GM21367 (cell line): ENCODE results near the gene DPH2.

Experiments used
- ATAC-seq: cut with Tn5 transposase; IDR thresholded peaks from one replicate; pipeline ENCODE4 v1.9.1; 2021; ENCODE audit not compliant: unreplicated experiment

Gene DPH2

DNA sequence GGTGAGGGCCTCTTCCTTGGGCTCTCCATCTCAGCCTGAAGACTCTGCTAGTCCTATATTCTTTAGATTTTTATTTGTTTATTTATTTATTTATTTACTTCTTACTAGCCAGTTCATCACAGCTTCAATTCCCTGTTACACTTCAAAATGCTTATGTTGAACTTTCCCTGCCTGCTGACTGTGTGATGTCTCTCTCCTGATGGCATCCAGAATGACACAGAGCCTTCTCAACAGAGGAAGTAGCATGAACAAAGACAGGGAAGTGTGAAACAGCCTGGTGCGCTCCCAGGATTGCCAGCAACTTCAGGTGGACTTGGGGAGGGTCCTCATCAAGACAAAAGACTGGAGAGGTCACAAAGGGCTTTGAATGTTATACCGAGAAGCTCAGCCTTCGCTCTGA is 27.4 kb upstream of the DPH2 start:
- ATAC-seq, result no peak

DNA sequence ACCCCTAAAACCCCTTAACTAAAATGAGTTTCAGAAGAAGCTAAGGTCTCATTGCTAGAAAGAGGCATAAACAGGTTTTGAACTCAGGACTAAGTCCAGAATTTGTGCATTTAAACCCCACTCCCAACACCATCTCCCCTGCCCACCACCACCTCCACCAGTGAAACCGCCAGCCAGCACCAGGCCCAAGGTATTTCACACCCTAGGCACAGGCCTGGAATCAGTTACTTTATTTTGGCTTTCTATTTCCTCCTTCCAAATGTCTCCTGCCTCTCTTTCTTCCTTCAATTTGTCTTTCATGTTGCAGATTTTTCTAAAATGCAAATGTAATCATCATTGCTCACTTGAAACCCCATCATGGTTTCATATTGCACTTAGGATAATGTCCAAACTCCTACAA is 24.9 kb upstream of the DPH2 start:
- ATAC-seq, result no peak

DNA sequence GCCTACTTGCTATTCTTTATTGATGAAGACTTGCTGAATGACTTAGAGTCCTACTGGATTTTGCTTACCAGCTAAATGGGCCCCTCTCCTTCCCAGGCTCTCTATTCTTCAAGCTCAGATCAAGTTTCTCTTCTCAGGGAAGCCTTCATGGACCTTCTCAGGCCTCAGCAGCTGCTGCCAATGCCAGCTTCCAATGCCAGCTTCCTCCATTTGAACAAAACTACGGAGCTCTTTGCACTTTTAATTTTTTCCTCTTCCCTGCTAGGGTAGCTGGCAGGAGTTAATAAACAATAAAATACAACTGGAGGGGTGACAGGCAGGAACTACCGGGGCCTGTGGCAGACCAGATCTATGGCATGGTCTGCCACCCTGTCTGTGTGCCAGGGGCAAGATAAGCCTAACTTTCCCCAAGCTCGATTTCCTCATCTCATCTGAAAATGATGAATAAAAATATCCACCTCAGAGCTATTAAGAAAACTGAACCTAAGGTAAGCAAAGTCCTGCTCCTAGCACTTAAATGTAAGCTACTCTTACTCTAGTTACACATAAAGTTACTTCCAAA is 24.1 kb upstream of the DPH2 start:
- ATAC-seq, result no peak

DNA sequence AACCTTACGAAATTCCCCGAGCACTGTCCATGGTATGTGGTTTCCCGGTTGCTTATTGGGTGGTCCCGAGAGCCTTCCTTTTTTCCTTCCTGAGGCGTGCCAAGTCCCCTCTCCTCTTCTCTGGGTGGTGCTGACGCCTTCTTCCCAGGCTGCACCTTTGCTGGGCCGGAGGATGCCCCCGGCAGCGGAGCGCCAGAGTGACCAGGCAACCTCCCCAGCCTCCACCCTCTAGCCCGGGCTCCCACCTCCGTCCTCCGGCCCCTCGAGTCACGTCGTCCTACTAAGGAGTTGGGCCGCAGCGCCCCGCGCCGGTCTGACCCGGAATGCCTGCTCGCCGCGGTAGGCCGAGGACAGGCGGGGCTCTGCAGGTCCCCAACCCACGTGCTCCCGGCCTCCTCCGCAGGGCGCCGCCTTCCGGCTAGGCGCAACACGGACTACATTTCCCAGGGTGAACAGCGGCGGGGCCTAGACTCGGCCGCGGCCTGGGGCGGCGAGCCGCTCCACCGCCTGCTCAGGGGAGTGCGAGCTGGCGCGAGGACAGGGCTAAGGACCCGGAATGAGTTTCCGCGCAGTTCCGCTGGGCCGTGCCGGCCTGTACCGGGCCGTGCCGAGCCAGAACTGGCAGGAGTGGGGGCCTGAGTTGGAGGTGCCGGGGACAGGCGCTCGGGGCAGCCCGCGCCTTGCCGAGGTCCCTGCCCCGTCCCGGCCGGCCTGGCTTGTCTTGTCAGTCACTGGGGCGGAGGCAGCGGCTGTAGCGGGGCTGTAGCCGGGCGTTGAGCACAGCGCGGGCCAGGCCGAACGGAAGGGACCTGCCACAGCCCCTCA is 23.4 kb upstream of the DPH2 start, which contains the start of gene IPO13:
Gene IPO13, plus strand, starts transcription at position 715 of the 825 bp plus-strand sequence. CDS start 651 bp downstream, outside the sequence.
- ATAC-seq, result peak; percentile 83

DNA sequence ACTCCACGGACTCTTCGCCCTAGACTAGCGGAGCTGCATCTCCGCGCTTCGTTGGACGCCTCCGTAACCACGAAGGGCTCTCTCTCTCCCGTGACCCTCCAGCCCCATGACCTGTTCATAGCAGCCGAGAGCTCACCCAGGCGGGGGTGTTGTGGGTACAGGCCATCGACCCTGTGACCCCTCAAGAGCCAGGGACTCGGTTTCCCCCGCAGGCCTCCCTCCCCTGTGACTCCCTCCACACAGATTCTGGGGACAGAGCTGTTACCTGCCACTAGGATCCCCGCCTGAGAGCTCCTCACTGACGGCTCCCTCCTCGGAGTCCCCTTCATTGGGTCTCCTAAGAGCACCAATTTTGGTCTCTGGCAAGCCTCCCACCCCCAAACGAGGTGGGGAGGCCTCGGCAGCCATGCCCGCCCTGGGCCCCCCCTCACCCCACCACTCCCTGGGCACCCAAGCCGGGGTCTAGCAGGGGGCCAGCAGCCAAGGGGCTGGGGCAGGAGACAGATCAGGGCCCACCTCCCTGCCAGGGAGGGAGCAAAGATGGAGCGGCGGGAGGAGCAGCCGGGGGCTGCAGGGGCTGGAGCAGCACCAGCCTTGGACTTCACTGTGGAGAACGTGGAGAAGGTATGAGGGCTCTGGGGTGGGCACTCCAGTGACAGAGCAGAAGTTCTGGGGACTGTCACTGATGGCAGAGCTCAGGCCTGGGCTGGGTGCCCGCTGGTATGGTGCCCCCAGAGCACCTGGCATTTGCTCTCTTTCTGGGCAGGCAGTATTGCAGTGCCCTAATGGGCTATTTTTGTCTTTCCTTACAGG is 22.5 kb upstream of the DPH2 start:
- ATAC-seq, result no peak

DNA sequence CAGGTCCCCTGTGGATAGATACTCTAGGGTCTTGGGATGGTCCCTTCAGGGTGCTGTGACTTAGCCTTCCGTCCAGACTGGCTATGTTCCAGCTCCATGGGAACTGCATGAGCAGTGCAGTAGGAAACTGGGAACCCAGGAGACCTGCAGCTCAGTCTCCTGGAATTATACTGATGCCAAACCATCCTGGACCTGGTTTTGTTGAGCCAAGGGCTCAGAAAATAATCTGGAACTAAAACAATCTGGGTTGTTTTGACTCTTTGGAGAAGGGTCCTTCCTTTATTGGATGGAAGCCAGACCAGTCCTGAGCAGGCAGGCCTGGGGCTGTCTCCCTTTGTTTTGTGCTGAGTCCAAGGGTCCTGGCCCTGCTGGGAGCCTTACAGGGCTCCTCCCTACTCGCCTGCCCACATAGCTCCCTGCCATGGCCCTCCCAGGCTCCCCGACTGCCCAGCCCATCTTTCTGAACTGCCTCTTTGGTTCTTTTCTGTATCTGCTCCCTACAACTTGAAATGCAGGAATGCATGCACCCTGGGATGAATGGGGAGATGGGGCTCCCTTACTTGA is 21.9 kb upstream of the DPH2 start:
- ATAC-seq, result no peak

DNA sequence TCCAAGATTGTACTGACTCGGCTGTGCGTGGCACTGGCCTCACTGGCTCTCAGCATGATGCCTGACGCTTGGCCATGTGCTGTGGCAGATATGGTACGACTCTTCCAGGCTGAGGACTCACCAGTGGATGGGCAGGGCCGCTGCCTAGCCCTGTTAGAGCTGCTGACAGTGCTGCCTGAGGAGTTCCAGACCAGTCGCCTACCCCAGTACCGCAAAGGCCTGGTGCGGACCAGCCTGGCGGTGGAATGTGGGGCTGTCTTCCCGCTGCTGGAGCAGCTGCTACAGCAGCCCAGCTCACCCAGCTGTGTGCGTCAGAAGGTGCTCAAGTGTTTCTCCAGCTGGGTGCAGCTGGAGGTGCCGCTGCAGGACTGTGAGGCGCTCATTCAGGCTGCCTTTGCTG is 20.1 kb upstream of the DPH2 start:
- no peak for ATAC-seq

DNA sequence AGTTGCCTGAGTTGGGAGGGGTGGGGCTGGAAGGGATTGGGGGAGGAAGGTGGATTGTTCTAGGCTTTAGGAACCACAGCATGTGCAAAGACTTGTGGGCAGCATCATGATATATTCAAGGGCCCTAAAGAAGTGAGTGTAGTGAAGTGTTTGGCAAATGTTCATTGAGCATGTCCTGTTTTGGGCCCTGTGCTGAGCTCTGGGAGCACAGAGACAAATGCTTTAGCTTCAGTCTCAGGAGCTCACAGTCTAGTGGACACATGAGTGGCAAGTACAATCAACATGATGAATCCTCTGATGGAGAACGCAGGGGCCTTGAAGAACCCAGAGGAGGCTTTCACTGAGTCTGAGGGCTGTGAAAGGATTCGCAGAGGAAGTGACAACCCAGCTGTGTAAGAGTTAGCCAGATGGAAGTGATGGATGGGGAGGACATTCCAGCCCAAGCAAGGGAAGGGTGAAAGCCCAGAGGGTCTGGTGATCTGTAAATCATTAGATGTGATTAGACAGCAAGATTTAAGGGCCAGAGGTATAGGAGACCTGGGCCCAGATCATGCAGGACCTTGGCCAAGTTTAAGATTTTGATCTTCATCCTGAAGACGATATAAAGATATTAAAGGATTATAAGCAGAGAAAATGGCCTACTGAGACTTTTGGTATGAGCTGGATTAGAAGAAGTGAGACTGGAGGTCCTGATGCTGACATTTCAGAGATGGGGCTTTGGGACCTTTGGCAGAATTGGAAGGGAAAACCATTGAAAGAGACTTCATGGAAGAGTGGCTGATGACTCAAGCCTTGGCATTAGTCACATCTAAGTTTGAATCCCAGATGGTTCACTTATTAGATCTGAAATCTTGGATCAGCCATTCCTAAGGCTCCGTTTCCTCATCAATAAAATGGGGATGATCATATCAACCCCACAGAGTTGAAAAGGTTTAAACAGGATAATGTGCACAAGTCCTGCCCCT is 18.5 kb upstream of the DPH2 start:
- ATAC-seq, result no peak

DNA sequence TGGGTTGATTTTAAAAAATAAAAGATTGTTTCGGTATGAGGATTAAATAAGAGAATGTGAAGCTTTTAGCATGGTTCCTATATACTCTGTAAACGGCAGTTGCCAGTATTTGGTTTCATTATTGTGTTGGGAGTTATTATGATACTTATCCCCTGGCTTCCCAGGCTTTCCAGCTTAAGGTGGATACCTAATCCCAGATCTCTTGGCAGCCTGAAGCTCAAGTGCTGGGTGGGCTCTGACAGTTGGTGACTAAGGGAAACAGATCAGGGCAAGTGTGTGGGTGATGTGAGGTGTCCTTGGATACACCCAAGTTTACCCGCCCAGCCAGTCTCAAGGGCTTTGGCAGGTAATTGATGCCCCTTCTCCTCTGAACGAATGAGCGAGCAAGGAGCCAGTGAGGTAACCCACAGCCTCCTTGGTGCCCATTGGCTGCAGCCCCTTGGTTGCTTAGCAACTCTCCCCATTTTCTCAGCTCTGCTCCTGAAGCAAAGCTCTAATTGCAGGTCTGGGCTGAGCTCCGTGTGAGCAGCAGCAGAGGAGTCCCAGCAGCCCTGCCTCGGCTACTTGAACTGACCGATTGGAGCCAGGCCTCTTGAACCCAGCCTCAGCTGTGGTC is 17.0 kb upstream of the DPH2 start:
- ATAC-seq, result no peak

DNA sequence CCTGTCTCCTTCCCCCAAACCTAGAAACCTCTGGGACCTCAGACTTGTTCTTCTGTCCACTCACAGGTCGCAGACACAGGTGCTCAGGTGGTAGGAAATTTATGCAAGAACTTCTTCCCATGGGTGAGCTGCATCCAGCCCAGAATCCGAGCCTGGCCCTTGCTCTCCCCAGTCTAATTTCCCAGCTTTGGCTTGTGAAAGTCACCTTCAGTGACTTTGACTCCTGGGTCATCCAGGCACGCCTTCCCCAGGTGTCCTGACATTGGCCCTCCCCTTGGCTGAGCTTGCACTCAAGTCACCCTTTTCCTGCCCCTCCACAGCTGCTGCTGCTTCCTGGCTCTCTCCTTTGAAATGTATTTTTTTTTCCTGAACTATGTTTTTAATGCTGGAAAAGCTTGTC is 16.4 kb upstream of the DPH2 start:
- ATAC-seq, result no peak

DNA sequence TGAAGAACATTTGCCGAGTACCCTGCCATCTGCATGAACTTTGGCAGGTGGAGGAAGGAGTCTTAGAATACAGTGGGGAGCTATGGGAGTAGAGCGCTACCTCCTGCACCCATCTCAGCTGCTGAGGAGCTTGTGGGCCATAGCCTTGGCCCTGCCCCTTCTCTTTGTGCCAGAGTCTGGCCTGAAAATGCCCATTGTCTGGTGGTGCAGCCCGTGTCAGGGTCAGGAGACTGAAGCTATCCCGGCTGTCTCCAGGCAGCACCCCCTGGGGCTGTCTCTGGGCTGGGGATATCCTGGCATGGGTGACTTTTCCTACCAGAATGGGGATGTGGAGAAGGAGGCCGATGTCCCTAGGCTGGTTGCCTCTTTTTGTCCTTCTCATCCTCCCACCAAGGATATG is 15.8 kb upstream of the DPH2 start:
- no peak for ATAC-seq

DNA sequence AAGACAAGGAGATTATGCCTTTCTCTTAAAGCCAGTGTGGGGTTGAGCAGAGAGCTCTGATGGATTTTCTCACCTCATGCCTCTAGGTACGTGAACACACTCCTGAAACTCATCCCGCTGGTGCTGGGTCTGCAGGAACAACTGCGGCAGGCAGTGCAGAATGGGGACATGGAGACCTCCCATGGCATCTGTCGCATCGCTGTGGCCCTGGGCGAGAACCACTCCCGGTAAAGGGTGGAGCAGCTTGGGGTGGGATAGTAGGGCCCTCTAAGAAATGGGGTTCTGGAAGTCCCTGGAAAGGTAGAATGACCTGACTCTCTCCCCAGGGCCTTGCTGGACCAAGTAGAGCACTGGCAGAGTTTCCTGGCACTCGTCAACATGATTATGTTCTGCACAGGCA is 13.6 kb upstream of the DPH2 start:
- no peak for ATAC-seq

DNA sequence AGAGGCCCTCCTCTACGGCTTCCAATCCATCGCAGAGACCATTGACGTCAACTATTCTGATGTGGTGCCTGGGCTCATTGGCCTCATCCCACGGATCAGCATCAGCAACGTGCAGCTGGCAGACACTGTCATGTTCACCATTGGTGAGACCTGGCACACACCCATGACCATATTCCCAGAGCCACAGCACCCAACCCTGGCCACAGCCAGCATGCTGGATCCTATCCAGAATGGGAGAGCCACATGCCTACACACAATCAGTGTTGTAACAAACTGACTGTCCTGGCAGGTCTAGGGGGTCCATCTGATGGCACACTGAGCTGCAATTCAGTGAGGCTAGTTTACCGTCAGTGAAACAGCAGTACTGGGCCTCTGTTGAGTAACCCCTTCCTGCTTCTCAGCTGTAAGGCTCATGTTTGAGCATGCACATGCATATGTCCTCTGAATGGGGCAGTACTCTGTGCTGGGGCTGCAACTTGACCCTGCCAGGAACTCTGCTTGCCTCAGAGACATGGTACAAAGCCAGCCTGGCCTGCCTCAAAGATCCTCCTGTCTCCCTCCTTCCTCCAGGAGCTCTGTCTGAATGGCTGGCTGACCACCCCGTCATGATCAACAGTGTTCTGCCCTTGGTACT is 12.3 kb upstream of the DPH2 start:
- no peak for ATAC-seq

DNA sequence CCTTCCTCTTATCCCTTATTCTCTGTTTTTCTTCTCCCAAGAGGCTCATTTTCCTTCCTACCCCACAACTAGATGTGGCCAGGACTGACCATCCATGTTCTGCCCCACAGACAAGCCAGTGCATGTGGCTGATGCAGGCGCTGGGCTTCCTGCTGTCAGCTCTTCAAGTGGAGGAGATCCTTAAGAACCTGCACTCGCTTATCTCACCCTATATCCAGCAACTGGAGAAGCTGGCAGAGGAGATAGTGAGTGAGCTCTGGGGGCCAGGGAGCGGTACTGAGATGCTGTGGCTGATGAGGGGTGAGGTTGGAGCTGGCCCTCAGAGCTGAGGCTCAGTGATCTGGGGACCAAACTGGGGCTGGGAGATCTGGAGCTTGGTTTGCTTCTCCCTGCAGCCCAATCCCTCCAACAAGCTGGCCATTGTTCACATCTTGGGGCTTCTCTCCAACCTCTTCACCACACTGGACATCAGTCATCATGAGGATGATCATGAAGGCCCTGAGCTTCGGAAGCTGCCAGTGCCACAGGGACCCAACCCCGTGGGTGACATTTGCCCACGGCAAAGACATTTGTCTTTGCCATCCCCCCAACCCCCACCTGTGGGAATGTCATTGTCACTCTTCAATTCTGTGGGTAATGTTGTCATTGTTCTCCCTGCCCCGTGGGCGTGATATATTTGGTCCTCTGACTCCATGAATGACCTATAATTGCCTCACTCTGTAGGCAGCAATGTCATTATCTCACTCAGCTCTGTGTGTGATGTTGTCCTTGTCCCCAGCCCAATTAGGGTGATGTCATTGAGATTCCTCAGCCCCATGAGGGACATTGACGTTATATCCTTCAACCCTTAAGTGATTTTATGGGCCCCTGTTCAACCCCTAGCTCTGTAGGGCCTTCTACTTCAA is 11.2 kb upstream of the DPH2 start:
- ATAC-seq, result no peak

DNA sequence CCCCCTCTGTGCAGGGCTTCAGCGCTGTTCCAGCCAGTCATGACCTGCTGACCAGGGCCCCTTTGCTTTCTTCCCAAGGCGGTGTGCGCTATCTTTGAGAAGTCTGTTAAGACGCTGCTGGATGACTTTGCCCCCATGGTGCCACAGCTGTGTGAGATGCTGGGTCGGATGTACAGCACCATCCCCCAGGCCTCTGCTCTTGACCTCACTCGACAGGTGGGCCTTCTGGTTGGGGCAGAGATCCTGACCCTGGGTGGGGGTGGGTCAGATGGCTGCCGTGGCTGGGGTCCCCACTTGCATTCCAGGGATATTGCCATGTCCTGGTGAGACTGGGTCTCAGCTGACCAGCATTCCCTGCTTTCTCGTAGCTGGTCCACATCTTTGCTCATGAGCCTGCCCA is 9.0 kb upstream of the DPH2 start:
- ATAC-seq, result no peak

DNA sequence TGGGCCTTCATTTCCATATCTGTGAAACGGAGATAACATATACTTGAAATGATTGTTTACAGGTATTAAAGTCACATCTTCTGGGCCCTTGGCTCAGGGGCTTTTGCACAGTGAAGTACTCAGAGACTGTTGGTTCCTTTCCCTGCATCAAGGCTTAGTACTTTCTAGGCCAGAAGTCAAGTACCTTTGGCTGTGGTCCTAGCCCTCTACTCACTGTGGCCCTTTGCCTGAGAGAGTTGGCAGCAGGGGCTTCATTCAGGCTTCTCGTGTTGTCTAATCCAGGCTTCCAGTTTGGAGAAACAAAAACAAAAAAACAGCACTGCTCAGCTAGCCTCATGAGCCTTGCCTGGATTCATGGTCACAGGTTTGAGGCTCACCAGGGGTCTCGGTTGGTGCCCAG is 8.1 kb upstream of the DPH2 start:
- ATAC-seq, result no peak

DNA sequence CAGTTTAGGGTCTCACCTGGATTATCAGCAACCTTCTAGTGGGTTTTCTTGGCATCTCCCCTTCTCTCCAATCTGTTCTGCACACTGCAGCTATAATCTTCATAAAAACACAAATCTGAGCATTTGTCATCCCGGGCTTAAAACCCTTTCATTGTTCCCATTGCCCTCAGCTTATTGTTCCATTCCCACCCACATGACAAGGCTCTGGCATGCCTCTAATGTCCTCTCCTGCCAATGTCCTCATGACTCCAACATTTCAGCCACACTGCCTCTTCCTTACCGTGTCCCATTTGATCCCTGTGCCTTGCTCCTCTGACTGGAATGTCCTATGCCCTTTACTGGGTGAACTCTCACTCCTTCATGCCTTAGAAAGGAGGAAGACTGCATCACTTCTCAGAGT is 7.5 kb upstream of the DPH2 start:
- ATAC-seq, result no peak

DNA sequence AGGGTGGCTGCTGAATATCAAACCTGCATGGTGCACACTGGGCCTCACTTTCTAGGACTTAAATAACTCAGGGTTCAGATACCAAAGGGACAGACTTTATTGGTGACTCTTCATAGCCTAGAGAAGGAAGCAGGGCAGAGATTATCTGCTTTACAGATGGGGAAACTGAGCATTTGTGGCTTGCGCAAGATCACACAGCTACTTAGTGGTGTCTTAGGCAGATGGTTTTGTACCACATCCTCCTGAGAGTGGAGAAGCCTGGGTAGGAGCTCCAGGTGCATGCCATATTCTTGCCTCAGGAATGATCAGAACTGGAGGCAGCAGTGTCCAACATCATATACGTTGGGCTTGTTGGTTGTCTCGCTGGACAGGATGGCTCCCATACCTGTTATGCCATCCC is 6.8 kb upstream of the DPH2 start:
- ATAC-seq, result no peak

DNA sequence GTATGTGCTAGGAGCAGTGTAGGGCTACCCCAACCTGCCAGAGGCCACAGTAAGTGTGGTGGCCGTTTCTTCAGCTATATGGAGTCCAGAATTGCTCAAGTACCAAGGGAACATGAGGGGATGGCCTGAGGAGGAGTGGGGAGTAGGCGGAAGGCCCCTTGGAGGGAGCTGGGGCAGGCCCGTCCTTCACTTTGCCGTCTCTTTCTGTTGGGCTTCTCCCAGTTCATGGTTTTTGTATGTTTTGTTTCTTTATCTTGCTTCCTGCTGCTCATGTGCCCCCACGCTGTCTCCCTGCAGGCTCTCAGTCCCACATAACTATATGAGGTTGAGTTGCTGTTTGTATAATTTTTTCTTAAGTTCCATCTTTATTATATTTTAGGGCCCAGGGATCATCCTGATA is 5.9 kb upstream of the DPH2 start:
- no peak for ATAC-seq
